Gastroesophageal sphincter (tissue), 4 donors: ENCODE data around the gene ATRIP. TPM values are rescaled to one million over a fixed set of nuclear protein-coding genes. Genes with fewer than 3 reads are reported as not detected.

Source experiments
- ATAC-seq: fragments of 150-250 bp; one replicate; pipeline ENCODE4 v1.9.1; 2016; ENCODE audit warnings: mild to moderate bottlenecking, moderate library complexity
- H3K27ac ChIP-seq, 4 donors: fragments of 200-600 bp; sonication (generic) in 3 of 4; 1 replicate in 3 of 4; 2 replicates in 1 of 4; pipeline ENCODE4 v1.5.1; 2016 to 2019
- H3K27me3 ChIP-seq: fragments of 200-600 bp; sonication (generic); one replicate; pipeline ENCODE4 v1.5.1; 2019
- H3K36me3 ChIP-seq, 2 donors: fragments of 200-600 bp; sonication (generic); one replicate each; pipeline ENCODE4 v1.5.1; 2019; ENCODE audit warnings: control low read depth in 1 of 2
- H3K4me1 ChIP-seq, 3 donors: fragments of 200-600 bp; sonication (generic); 1 replicate in 2 of 3; 2 replicates in 1 of 3; pipeline ENCODE4 v1.5.1; 2016 to 2019; ENCODE audit warnings: control low read depth in 2 of 3
- H3K4me3 ChIP-seq, 2 donors: fragments of 200-600 bp; sonication (generic); one replicate each; pipeline ENCODE4 v1.5.1; 2019; ENCODE audit warnings: mild to moderate bottlenecking in 1 of 2, moderate library complexity in 1 of 2
- H3K9me3 ChIP-seq, 3 donors: fragments of 200-600 bp; sonication (generic); one replicate each; pipeline ENCODE4 v1.5.1; 2017 to 2019; ENCODE audit warnings: control low read depth in 2 of 3
- EP300 ChIP-seq: sonication (generic); formaldehyde crosslinking; IDR thresholded peaks from one replicate; pipeline ENCODE4 v1.6.1; 2017; ENCODE audit warnings: antibody characterized with exemption, mild to moderate bottlenecking
- POLR2A ChIP-seq, 2 donors: fragments of 450-650 bp; IDR thresholded peaks; one replicate each; pipeline ENCODE4 v1.6.1; 2017; ENCODE audit warnings: antibody characterized with exemption in 2 of 2, mild to moderate bottlenecking in 2 of 2, moderate library complexity in 1 of 2
- POLR2AphosphoS5 ChIP-seq: sonication (generic); formaldehyde crosslinking; IDR thresholded peaks from one replicate; pipeline ENCODE4 v1.6.1; 2017; ENCODE audit warnings: antibody characterized with exemption
- WGBS, 2 donors: methylation state at CpG; one replicate each; pipeline ENCODE4 v1.1.5; 2018; ENCODE audit warnings: low coverage in 1 of 2; 5-methylcytosine and 5-hydroxymethylcytosine counted together
- total RNA-seq, 4 donors: library from RNA; depleted of rRNA; stranded (reverse); fragments of >200 nt; gene quantifications; one replicate each; pipeline ENCODE4 v1.1.0, GENCODE V29; 2016
- TF ChIP-seq, protein P1 (sequence below), 4 experiments: fragments of 200-600 bp in 2 of 4; fragments of 450-650 bp in 2 of 4; sonication (generic) in 1 of 4; IDR thresholded peaks; one replicate each; pipeline ENCODE4 v1.5.1; 2017 to 2019; ENCODE audit warnings: antibody characterized with exemption in 4 of 4, mild to moderate bottlenecking in 2 of 4, moderate library complexity in 2 of 4

ATRIP gene
- total RNA-seq, 4 donors from 2014 or later = 3.0 to 6.8 (median 5.2) TPM

DNA sequence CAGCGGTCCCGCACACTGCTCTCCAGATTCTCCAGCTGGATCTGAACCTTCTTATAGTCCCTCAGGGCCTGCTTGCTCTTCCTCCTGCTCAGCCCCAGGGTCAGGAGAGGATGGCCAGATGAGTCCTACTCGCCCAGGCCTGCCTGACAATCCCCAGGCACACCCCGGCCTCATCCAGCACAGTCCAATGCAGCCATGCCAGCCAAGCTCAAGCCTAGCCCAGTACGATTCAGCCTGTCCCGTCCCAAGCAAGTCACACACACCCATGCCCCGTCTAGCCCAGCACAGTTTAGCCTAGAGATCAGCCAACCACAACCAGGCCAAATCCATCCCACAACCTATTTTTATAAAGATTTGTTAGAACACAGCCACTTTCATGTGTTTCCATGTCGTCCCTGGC, 33.5 kb upstream of the ATRIP start:
- no peak overlapping the region for H3K4me3 ChIP-seq
- H3K36me3 ChIP-seq = peaks cover 0 to 100% of the 10 kb centered on the region in 2 donors
- H3K27ac ChIP-seq = peak overlapping the region in 2 of 4 donors; percentile 18 to 92
- peaks cover 0 to 34% (median 0%) of the 10 kb centered on the region in 3 donors for H3K4me1 ChIP-seq
- H3K27me3 ChIP-seq = no peaks in the 10 kb centered on the region
- TF ChIP-seq POLR2A (IDR thresholded peaks at IDR 0.05) = no peak
- TF ChIP-seq EP300 = no peak
- TF ChIP-seq, protein P1, sequence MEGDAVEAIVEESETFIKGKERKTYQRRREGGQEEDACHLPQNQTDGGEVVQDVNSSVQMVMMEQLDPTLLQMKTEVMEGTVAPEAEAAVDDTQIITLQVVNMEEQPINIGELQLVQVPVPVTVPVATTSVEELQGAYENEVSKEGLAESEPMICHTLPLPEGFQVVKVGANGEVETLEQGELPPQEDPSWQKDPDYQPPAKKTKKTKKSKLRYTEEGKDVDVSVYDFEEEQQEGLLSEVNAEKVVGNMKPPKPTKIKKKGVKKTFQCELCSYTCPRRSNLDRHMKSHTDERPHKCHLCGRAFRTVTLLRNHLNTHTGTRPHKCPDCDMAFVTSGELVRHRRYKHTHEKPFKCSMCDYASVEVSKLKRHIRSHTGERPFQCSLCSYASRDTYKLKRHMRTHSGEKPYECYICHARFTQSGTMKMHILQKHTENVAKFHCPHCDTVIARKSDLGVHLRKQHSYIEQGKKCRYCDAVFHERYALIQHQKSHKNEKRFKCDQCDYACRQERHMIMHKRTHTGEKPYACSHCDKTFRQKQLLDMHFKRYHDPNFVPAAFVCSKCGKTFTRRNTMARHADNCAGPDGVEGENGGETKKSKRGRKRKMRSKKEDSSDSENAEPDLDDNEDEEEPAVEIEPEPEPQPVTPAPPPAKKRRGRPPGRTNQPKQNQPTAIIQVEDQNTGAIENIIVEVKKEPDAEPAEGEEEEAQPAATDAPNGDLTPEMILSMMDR (IDR thresholded peaks at IDR 0.05) = no peak
- no peak for TF ChIP-seq POLR2AphosphoS5
- WGBS, 2 donors = 59 to 60% methylated on average over 1 to 6 of the region's 8 CpGs
- no peak for ATAC-seq
- no peaks in the 10 kb centered on the region for H3K9me3 ChIP-seq

DNA sequence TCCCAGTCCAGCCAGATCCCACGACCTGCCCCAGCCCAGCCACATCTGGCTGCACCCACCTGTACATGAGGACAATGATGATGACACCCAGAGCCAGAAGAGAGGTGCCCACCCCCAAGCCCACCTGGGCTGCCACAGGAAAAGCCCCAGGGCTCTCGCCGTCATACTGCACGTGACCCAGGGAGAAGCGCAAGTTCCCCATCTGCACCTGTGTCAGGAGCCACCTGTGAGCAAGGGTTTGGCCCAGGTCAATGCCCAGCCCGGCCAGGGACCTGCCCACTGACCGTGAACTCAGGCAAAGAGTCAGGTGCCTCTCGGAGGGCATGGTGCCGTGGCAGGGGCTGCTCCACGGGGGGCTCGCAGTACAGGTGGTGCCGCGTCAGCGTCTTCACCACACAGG, 32.9 kb upstream of the ATRIP start:
- TF ChIP-seq, protein P1 (IDR thresholded peaks at IDR 0.05) = no peak
- TF ChIP-seq POLR2A (IDR thresholded peaks at IDR 0.05) (no peak), POLR2AphosphoS5 (no peak), EP300 (no peak)
- no CpG with 5 or more reads among the region's 14 CpGs for WGBS, 2 donors
- peak overlapping the region in 3 of 4 donors; percentile 18 to 92 (median 49) for H3K27ac ChIP-seq

DNA sequence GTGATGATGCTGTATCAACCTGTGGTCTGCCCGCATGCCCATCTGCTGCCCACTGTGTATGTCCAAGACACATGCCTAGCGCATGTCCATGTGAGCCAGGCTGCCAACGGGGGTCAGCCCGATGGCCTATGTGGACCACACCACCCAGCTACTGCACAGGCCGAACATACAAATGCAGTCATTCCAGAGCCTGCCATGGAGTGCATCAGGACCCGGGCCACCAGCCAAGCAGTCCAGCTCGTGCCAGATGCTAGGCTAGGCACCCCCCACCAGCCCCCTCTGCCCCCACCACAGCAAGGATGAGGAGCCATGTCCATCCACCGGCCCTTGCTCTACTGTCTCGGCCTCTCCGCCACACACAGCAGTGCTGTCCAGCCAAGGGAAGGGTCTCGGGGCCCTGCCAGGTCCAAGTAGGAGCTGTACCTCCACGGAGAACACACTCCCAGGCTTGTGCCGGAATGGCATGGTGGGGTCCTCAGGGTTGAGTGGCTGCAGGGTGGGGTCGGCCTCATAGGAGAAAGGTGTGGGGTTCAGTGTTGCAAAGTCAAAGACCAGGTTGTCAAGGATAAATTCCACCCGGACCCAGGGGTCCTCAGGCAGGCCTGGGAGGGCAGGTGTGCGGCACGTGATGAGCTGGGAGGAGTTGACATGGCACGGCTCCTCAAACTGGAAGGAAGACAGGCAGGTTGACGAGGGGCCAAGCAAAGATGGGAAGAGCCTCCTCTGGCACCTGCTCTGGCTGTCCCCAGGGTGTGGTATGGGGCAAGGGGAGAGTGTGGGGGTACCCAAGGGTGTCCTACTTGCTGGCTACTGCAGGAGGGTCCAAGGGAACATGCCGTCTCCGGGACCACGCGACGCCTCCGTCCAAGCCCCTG, 31.9 kb upstream of the ATRIP start:
- Histone ChIP-seq H3K27me3 (no peaks in the 10 kb centered on the region), H3K27ac (peak overlapping the region in 3 of 4 donors; percentile 18 to 92 (median 49)), H3K4me3 (no peak overlapping the region), H3K9me3 (no peaks in the 10 kb centered on the region), H3K4me1 (peaks cover 0 to 28% (median 0%) of the 10 kb centered on the region in 3 donors), H3K36me3 (peaks cover 0 to 100% of the 10 kb centered on the region in 2 donors)
- ATAC-seq = peak; percentile 52
- 72 to 96% methylated on average over 4 to 10 of the region's 25 CpGs for WGBS, 2 donors
- TF ChIP-seq POLR2A (IDR thresholded peaks at IDR 0.05) = no peak
- no peak for TF ChIP-seq EP300
- TF ChIP-seq, protein P1 (IDR thresholded peaks at IDR 0.05) = no peak
- TF ChIP-seq POLR2AphosphoS5 = no peak

More for the DNA sequence above, 32.9 kb upstream of the ATRIP start:
- Histone ChIP-seq H3K27me3 (no peaks in the 10 kb centered on the region), H3K9me3 (no peaks in the 10 kb centered on the region), H3K36me3 (peaks cover 0 to 100% of the 10 kb centered on the region in 2 donors), H3K4me3 (no peak overlapping the region), H3K4me1 (peaks cover 0 to 33% (median 0%) of the 10 kb centered on the region in 3 donors)
- no peak for ATAC-seq

DNA sequence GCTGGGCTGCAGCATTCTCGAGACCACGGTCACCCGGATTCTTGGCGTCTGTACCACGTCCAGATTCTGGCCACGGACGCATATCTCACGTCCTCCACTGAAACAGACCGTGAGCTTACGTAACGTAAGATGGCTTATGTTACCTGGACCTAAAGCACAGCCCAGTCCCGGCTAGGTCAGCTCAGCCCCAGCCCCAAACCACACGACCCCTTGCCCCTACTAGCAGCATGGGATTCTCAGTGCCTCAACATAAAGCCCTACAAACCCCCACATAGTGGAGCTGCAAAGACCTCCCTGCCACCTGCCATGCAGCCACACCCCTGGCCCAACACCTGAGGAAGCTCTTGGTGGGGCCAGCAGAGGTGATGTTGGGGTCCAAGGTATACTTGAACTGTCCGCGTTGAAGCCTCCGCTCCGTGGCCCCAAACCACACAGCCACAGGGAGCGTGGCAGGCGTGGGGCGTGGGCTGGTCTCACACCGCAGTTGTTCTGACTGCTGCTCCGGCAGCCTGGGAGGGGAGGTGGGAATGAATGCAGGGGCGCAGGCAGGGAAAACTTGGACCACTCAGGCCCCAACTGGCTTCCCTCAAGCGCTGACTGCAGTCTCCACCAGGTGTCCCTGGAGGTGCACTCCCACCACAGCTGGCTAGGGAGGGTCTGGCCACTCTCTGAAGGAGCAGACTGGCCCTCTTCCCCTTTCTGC, 31.1 kb upstream of the ATRIP start:
- H3K36me3 ChIP-seq = peaks cover 0 to 100% of the 10 kb centered on the region in 2 donors
- WGBS, 2 donors = no CpG with 5 or more reads among the region's 24 CpGs
- no peak for ATAC-seq
- H3K4me1 ChIP-seq = peaks cover 0 to 28% (median 0%) of the 10 kb centered on the region in 3 donors
- no peak overlapping the region for H3K4me3 ChIP-seq
- no peaks in the 10 kb centered on the region for H3K9me3 ChIP-seq
- H3K27ac ChIP-seq = peak overlapping the region in 1 of 4 donors; percentile 92
- TF ChIP-seq EP300 = no peak
- TF ChIP-seq POLR2AphosphoS5 = no peak
- TF ChIP-seq POLR2A (IDR thresholded peaks at IDR 0.05) = no peak
- TF ChIP-seq, protein P1 (IDR thresholded peaks at IDR 0.05) = no peak
- H3K27me3 ChIP-seq = no peaks in the 10 kb centered on the region
